ENCODE measurements around the gene BARHL1.

BARHL1 gene

GRCh38 chr9:132627594-132627993 is 45.2 kb downstream of the BARHL1 start:
- TF ChIP-seq FOXK2 (IDR thresholded peaks at IDR 0.05) (no peak), HDGF (IDR thresholded peaks at IDR 0.05; ENCODE audit: borderline replicate concordance) (no peak), CTBP1 (IDR thresholded peaks at IDR 0.05; ENCODE audit: borderline replicate concordance) (no peak), SUZ12 (IDR thresholded peaks at IDR 0.05) (no peak)
- no peak for DNase-seq (ENCODE audit: extremely low spot score)
- ChIA-PET CTCF (no interaction called here), POLR2A (no interaction called here)

- TF ChIP-seq ARNT (IDR thresholded peaks at IDR 0.05) = no peak
- TF ChIP-seq LEF1 (IDR thresholded peaks at IDR 0.05; ENCODE audit: borderline replicate concordance) = no peak
- TF ChIP-seq CTBP1 (IDR thresholded peaks at IDR 0.05; ENCODE audit: borderline replicate concordance) = no peak
- no peak for TF ChIP-seq TARDBP (IDR thresholded peaks at IDR 0.05)
- no peak for TF ChIP-seq ELF4 (IDR thresholded peaks at IDR 0.05)
- TF ChIP-seq FOXA1 (IDR thresholded peaks at IDR 0.05) = no peak
- no peak for TF ChIP-seq BHLHE40 (IDR thresholded peaks at IDR 0.05; ENCODE audit: borderline replicate concordance)
- TF ChIP-seq SP1 (IDR thresholded peaks at IDR 0.05) = no peak
- no peak for TF ChIP-seq FOXK2 (IDR thresholded peaks at IDR 0.05)
- no peak for TF ChIP-seq NFRKB (IDR thresholded peaks at IDR 0.05)
- no peak for TF ChIP-seq PKNOX1 (IDR thresholded peaks at IDR 0.05)
- TF ChIP-seq L3MBTL2 (conservative IDR thresholded peaks at IDR 0.05) = no peak
- TF ChIP-seq HDGF (IDR thresholded peaks at IDR 0.05; ENCODE audit: borderline replicate concordance) = no peak
- no peak for TF ChIP-seq SUZ12 (IDR thresholded peaks at IDR 0.05)
- no peak for TF ChIP-seq FOXM1 (IDR thresholded peaks at IDR 0.05; ENCODE audit: borderline replicate concordance)
- no peak for DNase-seq (ENCODE audit: extremely low spot score)
- ChIA-PET POLR2A (no interaction called here), CTCF (no interaction called here)
These were observed 46.3 kb downstream of the BARHL1 start for GRCh38 chr9:132628746-132629145.

GRCh38 chr9:132630116-132630515 is 47.7 kb downstream of the BARHL1 start:
- ChIA-PET POLR2A (no interaction called here), CTCF (no interaction called here)
- TF ChIP-seq ARNT (IDR thresholded peaks at IDR 0.05) = no peak
- no peak for TF ChIP-seq ELF4 (IDR thresholded peaks at IDR 0.05)
- no peak for TF ChIP-seq CTBP1 (IDR thresholded peaks at IDR 0.05; ENCODE audit: borderline replicate concordance)
- TF ChIP-seq TARDBP (IDR thresholded peaks at IDR 0.05) = no peak
- TF ChIP-seq FOXK2 (IDR thresholded peaks at IDR 0.05) = no peak
- TF ChIP-seq LEF1 (IDR thresholded peaks at IDR 0.05; ENCODE audit: borderline replicate concordance) = no peak
- TF ChIP-seq PKNOX1 (IDR thresholded peaks at IDR 0.05) = no peak
- TF ChIP-seq SP1 (IDR thresholded peaks at IDR 0.05) = no peak
- no peak for TF ChIP-seq FOXA1 (IDR thresholded peaks at IDR 0.05)
- no peak for TF ChIP-seq HDGF (IDR thresholded peaks at IDR 0.05; ENCODE audit: borderline replicate concordance)
- TF ChIP-seq BHLHE40 (IDR thresholded peaks at IDR 0.05; ENCODE audit: borderline replicate concordance) = no peak
- no peak for TF ChIP-seq NFRKB (IDR thresholded peaks at IDR 0.05)
- TF ChIP-seq ZNF384 (IDR thresholded peaks at IDR 0.05) = no peak
- TF ChIP-seq SUZ12 (IDR thresholded peaks at IDR 0.05) = no peak
- no peak for TF ChIP-seq FOXM1 (IDR thresholded peaks at IDR 0.05; ENCODE audit: borderline replicate concordance)
- no peak for TF ChIP-seq L3MBTL2 (conservative IDR thresholded peaks at IDR 0.05)
- DNase-seq (ENCODE audit: extremely low spot score) = no peak

- ChIA-PET CTCF (no interaction called here), POLR2A (no interaction called here)
- no peak for TF ChIP-seq SP1 (IDR thresholded peaks at IDR 0.05)
- TF ChIP-seq TARDBP (IDR thresholded peaks at IDR 0.05) = no peak
- no peak for TF ChIP-seq SUZ12 (IDR thresholded peaks at IDR 0.05)
- no peak for TF ChIP-seq CTBP1 (IDR thresholded peaks at IDR 0.05; ENCODE audit: borderline replicate concordance)
- TF ChIP-seq ARNT (IDR thresholded peaks at IDR 0.05) = no peak
- TF ChIP-seq ZNF384 (IDR thresholded peaks at IDR 0.05) = no peak
- TF ChIP-seq HDGF (IDR thresholded peaks at IDR 0.05; ENCODE audit: borderline replicate concordance) = no peak
- TF ChIP-seq L3MBTL2 (conservative IDR thresholded peaks at IDR 0.05) = no peak
- no peak for TF ChIP-seq ELF4 (IDR thresholded peaks at IDR 0.05)
- TF ChIP-seq NFRKB (IDR thresholded peaks at IDR 0.05) = no peak
- no peak for TF ChIP-seq FOXM1 (IDR thresholded peaks at IDR 0.05; ENCODE audit: borderline replicate concordance)
- no peak for TF ChIP-seq FOXA1 (IDR thresholded peaks at IDR 0.05)
- DNase-seq (ENCODE audit: extremely low spot score) = no peak
These were observed 48.4 kb downstream of the BARHL1 start for GRCh38 chr9:132630811-132631210.

GRCh38 chr9:132631280-132631679 is 48.9 kb downstream of the BARHL1 start:
- DNase-seq (ENCODE audit: extremely low spot score) = no peak
- ChIA-PET CTCF (no interaction called here), POLR2A (no interaction called here)
- TF ChIP-seq HDGF (IDR thresholded peaks at IDR 0.05; ENCODE audit: borderline replicate concordance) = no peak
- no peak for TF ChIP-seq SP1 (IDR thresholded peaks at IDR 0.05)
- no peak for TF ChIP-seq LEF1 (IDR thresholded peaks at IDR 0.05; ENCODE audit: borderline replicate concordance)
- no peak for TF ChIP-seq CTBP1 (IDR thresholded peaks at IDR 0.05; ENCODE audit: borderline replicate concordance)
- TF ChIP-seq FOXK2 (IDR thresholded peaks at IDR 0.05) = no peak
- no peak for TF ChIP-seq TARDBP (IDR thresholded peaks at IDR 0.05)
- TF ChIP-seq BHLHE40 (IDR thresholded peaks at IDR 0.05; ENCODE audit: borderline replicate concordance) = no peak
- TF ChIP-seq L3MBTL2 (conservative IDR thresholded peaks at IDR 0.05) = no peak
- no peak for TF ChIP-seq SUZ12 (IDR thresholded peaks at IDR 0.05)
- TF ChIP-seq FOXM1 (IDR thresholded peaks at IDR 0.05; ENCODE audit: borderline replicate concordance) = no peak
- TF ChIP-seq NFRKB (IDR thresholded peaks at IDR 0.05) = no peak
- TF ChIP-seq ELF4 (IDR thresholded peaks at IDR 0.05) = no peak
- TF ChIP-seq PKNOX1 (IDR thresholded peaks at IDR 0.05) = no peak
- no peak for TF ChIP-seq FOXA1 (IDR thresholded peaks at IDR 0.05)
- TF ChIP-seq ZNF384 (IDR thresholded peaks at IDR 0.05) = no peak
- TF ChIP-seq ARNT (IDR thresholded peaks at IDR 0.05) = no peak

GRCh38 chr9:132631685-132632084 is 49.3 kb downstream of the BARHL1 start:
- no peak for TF ChIP-seq ARNT (IDR thresholded peaks at IDR 0.05)
- no peak for TF ChIP-seq TARDBP (IDR thresholded peaks at IDR 0.05)
- TF ChIP-seq LEF1 (IDR thresholded peaks at IDR 0.05; ENCODE audit: borderline replicate concordance) = no peak
- TF ChIP-seq HDGF (IDR thresholded peaks at IDR 0.05; ENCODE audit: borderline replicate concordance) = no peak
- no peak for TF ChIP-seq BHLHE40 (IDR thresholded peaks at IDR 0.05; ENCODE audit: borderline replicate concordance)
- TF ChIP-seq ZNF384 (IDR thresholded peaks at IDR 0.05) = no peak
- no peak for TF ChIP-seq FOXA1 (IDR thresholded peaks at IDR 0.05)
- no peak for TF ChIP-seq CTBP1 (IDR thresholded peaks at IDR 0.05; ENCODE audit: borderline replicate concordance)
- TF ChIP-seq FOXK2 (IDR thresholded peaks at IDR 0.05) = no peak
- TF ChIP-seq PKNOX1 (IDR thresholded peaks at IDR 0.05) = no peak
- no peak for TF ChIP-seq L3MBTL2 (conservative IDR thresholded peaks at IDR 0.05)
- TF ChIP-seq ELF4 (IDR thresholded peaks at IDR 0.05) = no peak
- no peak for TF ChIP-seq FOXM1 (IDR thresholded peaks at IDR 0.05; ENCODE audit: borderline replicate concordance)
- no peak for TF ChIP-seq SP1 (IDR thresholded peaks at IDR 0.05)
- no peak for TF ChIP-seq NFRKB (IDR thresholded peaks at IDR 0.05)
- no peak for TF ChIP-seq SUZ12 (IDR thresholded peaks at IDR 0.05)
- CTCF ChIA-PET = no interaction called here
- no peak for DNase-seq (ENCODE audit: extremely low spot score)
- POLR2A ChIA-PET = no interaction called here
